Ascending aorta (tissue), 2 donors: ENCODE measurements around the gene ZMIZ1. TPM values are rescaled to one million over a fixed set of nuclear protein-coding genes. Genes with fewer than 3 reads are reported as not detected.

Experiments
- DNase-seq, 2 donors: peaks; one replicate each; pipeline ENCODE4 v3.0.0-alpha.2; 2019; ENCODE audit warnings: low spot score in 2 of 2
- H3K27ac ChIP-seq, 2 donors: fragments of 200-600 bp; sonication (generic); one replicate each; pipeline ENCODE4 v1.5.1; 2016 to 2017; ENCODE audit warnings: mild to moderate bottlenecking in 1 of 2
- H3K27me3 ChIP-seq: fragments of 200-600 bp; sonication (generic); one replicate; pipeline ENCODE4 v1.5.1; 2017
- H3K36me3 ChIP-seq, 2 donors: fragments of 200-600 bp; sonication (generic); one replicate each; pipeline ENCODE4 v1.5.1; 2016
- H3K4me1 ChIP-seq, 2 donors: fragments of 200-600 bp; sonication (generic); one replicate each; pipeline ENCODE4 v1.5.1; 2016 to 2017; ENCODE audit warnings: mild to moderate bottlenecking in 1 of 2
- H3K4me3 ChIP-seq, 2 donors: fragments of 200-600 bp; sonication (generic); one replicate each; pipeline ENCODE4 v1.5.1; 2016 to 2017; ENCODE audit warnings: mild to moderate bottlenecking in 1 of 2
- H3K9me3 ChIP-seq, 2 donors: fragments of 200-600 bp; sonication (generic); one replicate each; pipeline ENCODE4 v1.5.1; 2016
- intact Hi-C: fragments of 100-400 bp; cut with DNase I; formaldehyde crosslinking; loops from one replicate; pipeline ENCODE4 v1.15.1; 2023
- total RNA-seq: library from RNA; depleted of rRNA; stranded (reverse); fragments of >200 nt; gene quantifications from one replicate; pipeline ENCODE4 v1.1.0, GENCODE V29; 2016
- TF ChIP-seq, protein P1 (sequence below), 3 experiments: fragments of 200-600 bp in 2 of 3; fragments of 450-650 bp in 1 of 3; sonication (generic) in 2 of 3; IDR thresholded peaks; one replicate each; pipeline ENCODE4 v1.5.1; 2016 to 2019; ENCODE audit warnings: antibody characterized with exemption in 3 of 3, mild to moderate bottlenecking in 1 of 3, moderate library complexity in 1 of 3

The ZMIZ1 gene
- total RNA-seq, 1 donor from 2014 or later, result 96.2 TPM

DNA sequence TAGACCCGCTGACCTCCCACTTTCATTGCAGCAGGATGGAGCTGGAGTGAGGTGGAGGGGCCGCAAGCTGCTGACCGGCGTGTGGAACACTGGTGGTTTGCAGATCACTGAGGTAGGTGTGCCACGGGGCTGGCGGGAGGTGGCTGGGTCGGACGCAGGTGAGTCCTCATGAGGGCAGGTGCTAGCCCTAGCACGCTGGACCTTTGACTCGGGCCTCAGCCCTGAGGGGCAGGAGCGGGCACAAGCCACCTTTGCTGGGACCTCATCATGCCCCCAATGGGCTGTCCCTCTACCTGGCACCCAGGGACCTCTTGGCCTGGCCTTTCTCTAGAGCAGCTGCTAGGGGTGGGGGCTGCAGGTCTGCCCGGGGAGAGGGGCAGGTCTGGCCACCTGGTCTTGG, 93.3 kb downstream of the ZMIZ1 start:
- Histone ChIP-seq H3K27me3 (no peaks in the 10 kb centered on the region), H3K27ac (no peak overlapping the region), H3K4me3 (no peak overlapping the region), H3K9me3 (no peaks in the 10 kb centered on the region), H3K36me3 (peaks cover 3% of the 10 kb centered on the region in 2 donors), H3K4me1 (peaks cover 30 to 53% of the 10 kb centered on the region in 2 donors)
- DNase-seq, result no peak
- TF ChIP-seq, protein P1, sequence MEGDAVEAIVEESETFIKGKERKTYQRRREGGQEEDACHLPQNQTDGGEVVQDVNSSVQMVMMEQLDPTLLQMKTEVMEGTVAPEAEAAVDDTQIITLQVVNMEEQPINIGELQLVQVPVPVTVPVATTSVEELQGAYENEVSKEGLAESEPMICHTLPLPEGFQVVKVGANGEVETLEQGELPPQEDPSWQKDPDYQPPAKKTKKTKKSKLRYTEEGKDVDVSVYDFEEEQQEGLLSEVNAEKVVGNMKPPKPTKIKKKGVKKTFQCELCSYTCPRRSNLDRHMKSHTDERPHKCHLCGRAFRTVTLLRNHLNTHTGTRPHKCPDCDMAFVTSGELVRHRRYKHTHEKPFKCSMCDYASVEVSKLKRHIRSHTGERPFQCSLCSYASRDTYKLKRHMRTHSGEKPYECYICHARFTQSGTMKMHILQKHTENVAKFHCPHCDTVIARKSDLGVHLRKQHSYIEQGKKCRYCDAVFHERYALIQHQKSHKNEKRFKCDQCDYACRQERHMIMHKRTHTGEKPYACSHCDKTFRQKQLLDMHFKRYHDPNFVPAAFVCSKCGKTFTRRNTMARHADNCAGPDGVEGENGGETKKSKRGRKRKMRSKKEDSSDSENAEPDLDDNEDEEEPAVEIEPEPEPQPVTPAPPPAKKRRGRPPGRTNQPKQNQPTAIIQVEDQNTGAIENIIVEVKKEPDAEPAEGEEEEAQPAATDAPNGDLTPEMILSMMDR (IDR thresholded peaks at IDR 0.05), result no peak
- intact Hi-C loops, result no loop called here

DNA sequence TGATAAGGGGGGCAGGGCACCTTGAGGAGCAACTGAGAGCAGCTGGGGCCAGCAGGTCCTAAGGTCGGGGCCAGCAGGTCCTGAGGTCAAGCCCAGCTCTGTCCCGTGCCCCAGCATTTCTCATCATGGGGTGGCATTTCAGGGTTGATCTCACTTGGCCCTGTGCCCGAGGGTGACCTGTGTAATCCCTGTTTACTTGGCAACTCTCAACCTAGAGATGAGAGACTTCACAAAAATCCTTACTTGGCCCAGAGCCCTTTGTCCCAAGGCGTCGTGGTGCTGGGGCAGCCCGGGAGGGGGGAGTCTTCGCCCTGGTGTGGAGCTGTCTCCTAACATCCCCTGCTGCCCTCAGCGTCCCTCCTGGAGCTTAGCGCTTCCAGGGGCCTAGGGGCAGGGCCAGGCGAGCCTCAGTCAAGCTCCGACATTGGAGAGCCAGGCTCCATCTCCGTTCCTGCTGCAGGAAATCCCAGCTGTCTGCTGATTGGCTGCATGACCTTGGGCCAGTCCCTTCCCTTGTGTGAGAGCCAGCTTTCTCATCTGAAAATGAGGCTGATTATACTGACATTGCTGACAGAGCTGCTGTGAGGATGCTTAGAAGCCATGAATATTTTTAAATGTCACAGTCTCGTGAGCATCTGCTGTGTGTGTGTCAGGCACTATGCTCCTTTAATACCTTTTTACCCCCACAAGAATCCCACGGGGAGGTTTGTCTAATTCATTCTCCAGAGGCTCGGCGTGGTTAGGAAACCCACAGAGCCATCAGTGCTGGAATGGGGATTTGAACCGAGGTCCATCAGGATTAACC, 94.3 kb downstream of the ZMIZ1 start:
- H3K36me3 ChIP-seq, result peaks cover 3 to 5% of the 10 kb centered on the region in 2 donors
- DNase-seq, result no peak
- TF ChIP-seq, protein P1 (IDR thresholded peaks at IDR 0.05), result no peak
- peaks cover 21 to 43% of the 10 kb centered on the region in 2 donors for H3K4me1 ChIP-seq
- no peak overlapping the region for H3K4me3 ChIP-seq
- no peaks in the 10 kb centered on the region for H3K9me3 ChIP-seq
- intact Hi-C loops, result no loop called here
- H3K27ac ChIP-seq, result no peak overlapping the region
- no peaks in the 10 kb centered on the region for H3K27me3 ChIP-seq

DNA sequence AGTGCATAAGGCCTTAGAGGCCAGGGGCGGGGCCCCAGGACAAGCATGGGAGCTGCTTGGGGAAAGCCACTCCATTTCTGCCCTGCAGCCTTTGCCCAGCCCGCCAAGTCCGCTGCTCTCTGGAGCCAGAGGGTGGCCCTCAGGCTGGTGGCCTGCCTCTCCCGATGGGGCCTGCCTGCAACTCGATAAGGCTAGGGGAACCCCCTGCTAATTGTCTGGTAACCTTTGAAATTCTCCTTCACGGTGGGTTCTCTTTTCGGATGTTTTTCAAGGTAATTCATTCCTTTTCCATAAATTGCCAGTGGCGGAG, 94.9 kb downstream of the ZMIZ1 start:
- H3K27me3 ChIP-seq, result no peaks in the 10 kb centered on the region
- H3K9me3 ChIP-seq, result no peaks in the 10 kb centered on the region
- peaks cover 15 to 37% of the 10 kb centered on the region in 2 donors for H3K4me1 ChIP-seq
- TF ChIP-seq, protein P1 (IDR thresholded peaks at IDR 0.05), result no peak
- H3K27ac ChIP-seq, result no peak overlapping the region
- intact Hi-C loops, result no loop called here
- no peak overlapping the region for H3K4me3 ChIP-seq
- H3K36me3 ChIP-seq, result peaks cover 7 to 8% of the 10 kb centered on the region in 2 donors
- DNase-seq, result no peak

DNA sequence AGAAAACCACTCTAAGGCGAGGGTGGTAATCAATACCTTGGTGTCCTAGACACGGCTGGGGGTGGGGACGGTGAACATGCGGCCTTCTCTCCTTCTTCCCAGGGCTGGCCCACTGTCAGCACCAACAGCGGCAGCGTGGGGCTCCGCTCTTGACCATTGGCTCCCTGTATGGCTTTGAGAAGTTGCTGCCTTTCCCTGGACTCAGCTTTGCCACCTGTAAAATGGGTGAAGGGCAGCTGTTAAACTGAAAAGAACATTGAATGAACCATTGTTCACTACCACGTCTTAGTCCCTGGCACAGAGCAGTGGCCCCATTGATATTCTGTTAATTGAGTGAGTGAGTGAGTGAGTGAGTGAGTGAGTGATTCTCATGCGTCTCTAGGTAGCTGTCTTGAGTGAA, 95.3 kb downstream of the ZMIZ1 start:
- H3K9me3 ChIP-seq, result no peaks in the 10 kb centered on the region
- H3K36me3 ChIP-seq, result peaks cover 10% of the 10 kb centered on the region in 2 donors
- no peaks in the 10 kb centered on the region for H3K27me3 ChIP-seq
- TF ChIP-seq, protein P1 (IDR thresholded peaks at IDR 0.05), result no peak
- H3K4me1 ChIP-seq, result peaks cover 12 to 33% of the 10 kb centered on the region in 2 donors
- no peak for DNase-seq
- intact Hi-C loops, result no loop called here
- no peak overlapping the region for H3K27ac ChIP-seq
- no peak overlapping the region for H3K4me3 ChIP-seq

DNA sequence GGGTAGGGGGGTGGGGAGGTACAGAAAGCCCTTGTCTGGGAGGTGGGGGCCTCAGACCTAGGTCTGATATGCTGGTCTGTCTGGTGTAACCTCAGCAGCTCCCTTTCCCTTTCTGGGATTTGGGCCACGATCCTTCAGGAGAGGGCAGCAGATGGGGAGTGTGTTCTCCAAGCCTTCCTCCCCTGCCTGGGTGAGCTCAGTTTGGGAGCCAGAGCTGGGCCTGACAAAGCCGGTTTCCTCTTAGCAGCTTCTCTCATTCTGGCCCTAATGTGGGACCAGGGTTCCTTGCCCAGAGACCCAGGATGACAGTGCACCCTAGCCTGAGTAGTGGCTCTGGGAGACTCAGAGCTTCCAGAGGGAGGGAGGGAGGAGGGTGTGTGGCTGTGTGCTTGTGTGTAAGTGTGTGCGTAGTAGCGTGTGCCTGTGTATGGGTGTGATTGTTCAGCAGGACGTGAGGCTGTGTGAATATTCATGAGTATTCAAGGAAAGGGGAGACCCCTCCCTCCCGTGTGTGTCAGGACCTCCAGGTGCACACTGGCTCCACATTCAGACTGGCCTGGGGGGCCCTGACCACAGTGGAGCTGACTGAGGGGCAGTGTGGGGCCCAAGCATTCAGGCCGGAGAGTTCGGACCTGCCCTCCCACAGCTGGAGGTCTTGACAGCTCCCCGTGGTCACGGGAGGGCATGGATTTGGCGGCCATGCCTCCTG, 96.5 kb downstream of the ZMIZ1 start:
- Histone ChIP-seq H3K27ac (no peak overlapping the region), H3K4me1 (peaks cover 7 to 21% of the 10 kb centered on the region in 2 donors), H3K4me3 (no peak overlapping the region), H3K9me3 (no peaks in the 10 kb centered on the region), H3K36me3 (peaks cover 14 to 18% of the 10 kb centered on the region in 2 donors), H3K27me3 (no peaks in the 10 kb centered on the region)
- TF ChIP-seq, protein P1 (IDR thresholded peaks at IDR 0.05), result no peak
- intact Hi-C loops, result no loop called here
- DNase-seq, result no peak
